HFFc6 (cell line): ENCODE measurements around the gene KRT39. TPM values are rescaled to one million over a fixed set of nuclear protein-coding genes. Genes with fewer than 3 reads are reported as not detected.
"Not testable (repeated sequence)": the region's sequence is repeated elsewhere in the genome, so short reads cannot be mapped to it uniquely, and the experiment has no call there.

ENCODE experiments used
- DNase-seq: peaks from one replicate; pipeline ENCODE4 v3.0.0-alpha.2; 2018
- H3K27ac Mint-ChIP-seq: 2 replicates; pipeline ENCODE4 v1.8.0; 2020; ENCODE audit warnings: mild to moderate bottlenecking, mixed read lengths
- H3K27me3 Mint-ChIP-seq: 2 replicates; pipeline ENCODE4 v1.8.0; 2021; ENCODE audit warnings: mild to moderate bottlenecking, moderate library complexity, mixed read lengths; ENCODE audit not compliant: insufficient read depth
- H3K36me3 Mint-ChIP-seq: 2 replicates; pipeline ENCODE4 v1.8.0; 2021; ENCODE audit warnings: low read depth, mixed read lengths
- H3K4me1 Mint-ChIP-seq: 2 replicates; pipeline ENCODE4 v1.8.0; 2020; ENCODE audit warnings: low read depth, mixed read lengths
- H3K4me3 Mint-ChIP-seq: 2 replicates; pipeline ENCODE4 v1.8.0; 2020; ENCODE audit warnings: mild to moderate bottlenecking, moderate library complexity, mixed read lengths
- H3K9me3 Mint-ChIP-seq: 2 replicates; pipeline ENCODE4 v1.8.0; 2020; ENCODE audit warnings: mild to moderate bottlenecking, mixed read lengths
- total RNA-seq, 6 experiments: library from RNA; stranded (reverse); fragmentation: NEBNext Ultra II Directional; extraction: Animal tissue kit (Norgen Biotek cat#: 25700); gene quantifications; 2 replicates in 1 of 6; 3 replicates in 5 of 6; pipeline ENCODE4 v1.2.3, GENCODE V29; 2021
- TF ChIP-seq, protein P1 (sequence below): fragments of 200-600 bp; sonication (generic); IDR thresholded peaks from 2 replicates; pipeline ENCODE4 v1.5.0; 2021; ENCODE audit warnings: antibody characterized with exemption, mild to moderate bottlenecking

The KRT39 gene
- total RNA-seq, 6 experiments from 2014 or later = not detected

DNA sequence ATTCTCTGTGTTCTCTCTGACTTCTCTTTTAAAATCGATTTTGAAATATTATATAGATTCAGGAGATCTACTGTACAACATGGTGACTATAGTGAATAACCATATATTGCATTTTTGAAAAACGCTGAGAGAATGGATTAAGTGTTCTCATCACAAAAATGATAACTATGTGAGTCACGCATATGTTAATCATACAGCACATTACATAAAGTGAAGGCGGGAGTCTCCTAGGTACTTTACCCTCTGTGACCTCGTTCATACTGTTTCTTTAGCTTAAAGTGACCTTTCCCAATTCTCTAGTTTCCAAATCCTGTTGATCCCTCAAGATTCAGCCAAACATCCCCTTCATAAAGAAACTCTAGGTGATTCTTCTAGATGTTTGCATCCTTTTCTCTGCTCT lies 36.1 kb upstream of the KRT39 start:
- TF ChIP-seq, protein P1, sequence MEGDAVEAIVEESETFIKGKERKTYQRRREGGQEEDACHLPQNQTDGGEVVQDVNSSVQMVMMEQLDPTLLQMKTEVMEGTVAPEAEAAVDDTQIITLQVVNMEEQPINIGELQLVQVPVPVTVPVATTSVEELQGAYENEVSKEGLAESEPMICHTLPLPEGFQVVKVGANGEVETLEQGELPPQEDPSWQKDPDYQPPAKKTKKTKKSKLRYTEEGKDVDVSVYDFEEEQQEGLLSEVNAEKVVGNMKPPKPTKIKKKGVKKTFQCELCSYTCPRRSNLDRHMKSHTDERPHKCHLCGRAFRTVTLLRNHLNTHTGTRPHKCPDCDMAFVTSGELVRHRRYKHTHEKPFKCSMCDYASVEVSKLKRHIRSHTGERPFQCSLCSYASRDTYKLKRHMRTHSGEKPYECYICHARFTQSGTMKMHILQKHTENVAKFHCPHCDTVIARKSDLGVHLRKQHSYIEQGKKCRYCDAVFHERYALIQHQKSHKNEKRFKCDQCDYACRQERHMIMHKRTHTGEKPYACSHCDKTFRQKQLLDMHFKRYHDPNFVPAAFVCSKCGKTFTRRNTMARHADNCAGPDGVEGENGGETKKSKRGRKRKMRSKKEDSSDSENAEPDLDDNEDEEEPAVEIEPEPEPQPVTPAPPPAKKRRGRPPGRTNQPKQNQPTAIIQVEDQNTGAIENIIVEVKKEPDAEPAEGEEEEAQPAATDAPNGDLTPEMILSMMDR = no peak
- no peaks in the 10 kb centered on the region for H3K27me3 Mint-ChIP-seq
- H3K27ac Mint-ChIP-seq = peak overlapping the region; percentile 4; the same call in 1 of the 2 replicates
- DNase-seq = no peak
- no peaks in the 10 kb centered on the region for H3K9me3 Mint-ChIP-seq
- no peak overlapping the region for H3K4me3 Mint-ChIP-seq
- H3K4me1 Mint-ChIP-seq = peaks cover 20% of the 10 kb centered on the region
- H3K36me3 Mint-ChIP-seq = no peaks in the 10 kb centered on the region

- H3K27ac Mint-ChIP-seq = no peak overlapping the region
- H3K36me3 Mint-ChIP-seq = no peaks in the 10 kb centered on the region
- H3K9me3 Mint-ChIP-seq = no peaks in the 10 kb centered on the region
- TF ChIP-seq, protein P1 = no peak
- DNase-seq = no peak
- no peak overlapping the region for H3K4me3 Mint-ChIP-seq
- no peaks in the 10 kb centered on the region; the same call in 1 of the 2 replicates for H3K27me3 Mint-ChIP-seq
- H3K4me1 Mint-ChIP-seq = peaks cover 30% of the 10 kb centered on the region
Measured at GRCh38 chr17:41001795-41002194, 35.0 kb upstream of the KRT39 start.

DNA sequence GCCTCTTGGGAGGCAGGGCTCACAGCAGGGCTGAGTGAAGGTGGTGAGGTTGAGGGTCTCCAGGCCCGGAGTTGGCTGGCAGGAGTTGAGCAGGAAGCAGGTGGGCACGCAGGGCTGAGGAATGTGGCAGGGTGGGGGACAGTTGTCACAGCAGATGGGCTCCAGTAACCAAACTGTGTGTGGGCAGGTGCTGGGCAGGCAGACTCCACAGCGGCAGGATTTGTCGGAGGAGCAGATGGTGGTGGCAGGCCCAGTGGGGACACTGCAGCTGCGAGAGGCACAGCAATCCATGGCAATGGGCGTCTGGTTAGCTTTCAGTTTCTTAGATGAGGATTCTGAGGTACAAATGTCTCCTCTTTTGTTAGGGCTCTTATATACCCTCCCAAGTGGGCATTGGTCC lies 32.8 kb upstream of the KRT39 start, which contains the start of gene KRTAP3-2:
TSS of gene KRTAP3-2 (minus strand) at position 344 of the 400 bp plus-strand sequence. CDS start at position 291, 53 bp downstream.
- H3K27ac Mint-ChIP-seq, H3K36me3 Mint-ChIP-seq: not testable (repeated sequence)

GRCh38 chr17:40997361-40997760 lies 30.6 kb upstream of the KRT39 start:
- TF ChIP-seq, protein P1 = no peak
- Mint-ChIP-seq H3K4me3 (no peak overlapping the region), H3K27ac (no peak overlapping the region), H3K9me3 (no peaks in the 10 kb centered on the region), H3K36me3 (no peaks in the 10 kb centered on the region), H3K4me1 (peaks cover 22% of the 10 kb centered on the region), H3K27me3 (no peaks in the 10 kb centered on the region; the same call in none of the 2 replicates)
- no peak for DNase-seq

More for the DNA sequence above, 32.8 kb upstream of the KRT39 start, which contains the start of gene KRTAP3-2:
- H3K9me3 Mint-ChIP-seq, DNase-seq, H3K27me3 Mint-ChIP-seq, H3K4me3 Mint-ChIP-seq: not testable (repeated sequence)
- H3K4me1 Mint-ChIP-seq = peaks cover 33% of the 10 kb centered on the region

DNA sequence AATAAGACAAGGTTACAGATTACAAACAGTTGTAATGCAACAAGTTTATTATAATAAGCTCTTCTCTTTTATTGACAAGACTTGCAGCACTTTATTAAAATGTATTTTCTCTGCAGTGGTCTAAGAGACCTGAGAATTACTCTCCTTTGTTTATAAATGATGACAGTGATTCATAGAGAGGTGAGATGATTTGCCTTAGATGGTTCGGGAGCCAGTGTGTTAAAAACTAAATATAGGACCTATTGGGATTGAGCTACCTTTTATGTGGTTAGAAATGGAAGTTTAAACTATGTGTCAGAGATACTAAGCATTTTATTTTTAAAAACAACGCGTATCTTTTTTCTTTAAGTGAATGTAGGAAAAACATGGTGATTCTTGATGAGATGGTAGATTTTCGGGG lies 30.1 kb upstream of the KRT39 start:
- Mint-ChIP-seq H3K9me3 (no peaks in the 10 kb centered on the region), H3K27ac (no peak overlapping the region), H3K4me1 (peaks cover 20% of the 10 kb centered on the region), H3K4me3 (no peak overlapping the region), H3K36me3 (no peaks in the 10 kb centered on the region), H3K27me3 (no peaks in the 10 kb centered on the region; the same call in none of the 2 replicates)
- no peak for DNase-seq
- TF ChIP-seq, protein P1 = no peak

DNA sequence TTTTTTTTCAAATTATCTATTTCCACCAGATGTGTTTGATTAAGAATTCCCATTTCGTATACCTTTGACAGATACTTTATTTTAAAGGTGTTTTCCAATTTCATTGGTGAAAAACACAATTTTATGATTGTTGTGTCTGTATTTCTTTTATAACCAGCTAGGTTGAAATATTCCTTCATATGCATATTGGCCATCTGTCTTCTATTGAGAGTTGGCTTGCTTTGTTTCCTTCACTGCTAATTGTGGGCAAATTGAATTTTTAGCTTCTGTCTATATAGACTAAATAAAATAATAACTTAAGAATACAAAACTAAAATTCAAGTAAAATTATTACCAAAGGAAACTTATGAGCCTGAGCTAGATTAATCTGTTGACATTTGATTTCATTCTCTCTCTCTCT lies 28.4 kb upstream of the KRT39 start:
- Mint-ChIP-seq H3K4me3 (no peak overlapping the region), H3K4me1 (peaks cover 13% of the 10 kb centered on the region), H3K27ac (no peak overlapping the region), H3K27me3 (no peaks in the 10 kb centered on the region; the same call in none of the 2 replicates), H3K36me3 (no peaks in the 10 kb centered on the region), H3K9me3 (no peaks in the 10 kb centered on the region)
- TF ChIP-seq, protein P1 = no peak
- DNase-seq = no peak
